Measurements from ENCODE around the gene HOXC9.

The HOXC9 gene

GRCh38 chr12:54010972-54011664 is 11.2 kb downstream of the HOXC9 start (continued):
- TF ChIP-seq ZBTB44 (tag by site-specific recombination; IDR thresholded peaks at IDR 0.05) (peak; percentile 80), ZEB2 (tag by site-specific recombination; IDR thresholded peaks at IDR 0.05) (peak; percentile 45; the same call in 1 of the 2 replicates), BCL6B (tag by site-specific recombination; IDR thresholded peaks at IDR 0.05) (peak; percentile 6; the same call in 1 of the 2 replicates), BCL11A (tag by site-specific recombination; IDR thresholded peaks at IDR 0.05; ENCODE audit: low read depth) (peak; percentile 66; the same call in 1 of the 2 replicates), ZNF704 (tag by site-specific recombination; IDR thresholded peaks at IDR 0.05) (no peak), ZNF654 (tag by site-specific recombination; IDR thresholded peaks at IDR 0.05; ENCODE audit: low read depth) (0 out of 2 replicates have a peak, but pooled peaks have one; percentile 5), FEZF1 (tag by site-specific recombination; IDR thresholded peaks at IDR 0.05) (peak; percentile 87), HOXA7 (CRISPR knock-in tag; IDR thresholded peaks at IDR 0.05; ENCODE audit: borderline replicate concordance) (no peak), GLI4 (tag by site-specific recombination; IDR thresholded peaks at IDR 0.05) (no peak), ZNF112 (tag by site-specific recombination; IDR thresholded peaks at IDR 0.05) (no peak), ZNF629 (tag by site-specific recombination; IDR thresholded peaks at IDR 0.05) (0 out of 2 replicates have a peak, but pooled peaks have one; percentile 13), OVOL3 (tag by site-specific recombination; IDR thresholded peaks at IDR 0.05) (peak; percentile 83), REST (tag by site-specific recombination; IDR thresholded peaks at IDR 0.05) (peak; percentile 53), ZNF610 (tag by site-specific recombination; IDR thresholded peaks at IDR 0.05; ENCODE audit: borderline replicate concordance) (no peak), ZNF132 (tag by site-specific recombination; IDR thresholded peaks at IDR 0.05; ENCODE audit: borderline replicate concordance) (no peak), ZNF404 (tag by site-specific recombination; IDR thresholded peaks at IDR 0.05) (peak; percentile 39; the same call in 1 of the 2 replicates), ZNF292 (tag by site-specific recombination; IDR thresholded peaks at IDR 0.05; ENCODE audit: borderline replicate concordance, low read depth) (no peak), ZBTB8A (tag by site-specific recombination; IDR thresholded peaks at IDR 0.05) (peak; percentile 31; the same call in 1 of the 2 replicates), ZNF837 (tag by site-specific recombination; IDR thresholded peaks at IDR 0.05) (no peak)
- TF ChIP-seq, protein P1, sequence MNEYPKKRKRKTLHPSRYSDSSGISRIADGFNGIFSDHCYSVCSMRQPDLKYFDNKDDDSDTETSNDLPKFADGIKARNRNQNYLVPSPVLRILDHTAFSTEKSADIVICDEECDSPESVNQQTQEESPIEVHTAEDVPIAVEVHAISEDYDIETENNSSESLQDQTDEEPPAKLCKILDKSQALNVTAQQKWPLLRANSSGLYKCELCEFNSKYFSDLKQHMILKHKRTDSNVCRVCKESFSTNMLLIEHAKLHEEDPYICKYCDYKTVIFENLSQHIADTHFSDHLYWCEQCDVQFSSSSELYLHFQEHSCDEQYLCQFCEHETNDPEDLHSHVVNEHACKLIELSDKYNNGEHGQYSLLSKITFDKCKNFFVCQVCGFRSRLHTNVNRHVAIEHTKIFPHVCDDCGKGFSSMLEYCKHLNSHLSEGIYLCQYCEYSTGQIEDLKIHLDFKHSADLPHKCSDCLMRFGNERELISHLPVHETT (tag by site-specific recombination; IDR thresholded peaks at IDR 0.05): 0 out of 2 replicates have a peak, but pooled peaks have one; percentile 20
- TF ChIP-seq, protein P2, sequence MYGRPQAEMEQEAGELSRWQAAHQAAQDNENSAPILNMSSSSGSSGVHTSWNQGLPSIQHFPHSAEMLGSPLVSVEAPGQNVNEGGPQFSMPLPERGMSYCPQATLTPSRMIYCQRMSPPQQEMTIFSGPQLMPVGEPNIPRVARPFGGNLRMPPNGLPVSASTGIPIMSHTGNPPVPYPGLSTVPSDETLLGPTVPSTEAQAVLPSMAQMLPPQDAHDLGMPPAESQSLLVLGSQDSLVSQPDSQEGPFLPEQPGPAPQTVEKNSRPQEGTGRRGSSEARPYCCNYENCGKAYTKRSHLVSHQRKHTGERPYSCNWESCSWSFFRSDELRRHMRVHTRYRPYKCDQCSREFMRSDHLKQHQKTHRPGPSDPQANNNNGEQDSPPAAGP (tag by site-specific recombination; IDR thresholded peaks at IDR 0.05): 0 out of 2 replicates have a peak, but pooled peaks have one; percentile 16
- TF ChIP-seq, protein P3, sequence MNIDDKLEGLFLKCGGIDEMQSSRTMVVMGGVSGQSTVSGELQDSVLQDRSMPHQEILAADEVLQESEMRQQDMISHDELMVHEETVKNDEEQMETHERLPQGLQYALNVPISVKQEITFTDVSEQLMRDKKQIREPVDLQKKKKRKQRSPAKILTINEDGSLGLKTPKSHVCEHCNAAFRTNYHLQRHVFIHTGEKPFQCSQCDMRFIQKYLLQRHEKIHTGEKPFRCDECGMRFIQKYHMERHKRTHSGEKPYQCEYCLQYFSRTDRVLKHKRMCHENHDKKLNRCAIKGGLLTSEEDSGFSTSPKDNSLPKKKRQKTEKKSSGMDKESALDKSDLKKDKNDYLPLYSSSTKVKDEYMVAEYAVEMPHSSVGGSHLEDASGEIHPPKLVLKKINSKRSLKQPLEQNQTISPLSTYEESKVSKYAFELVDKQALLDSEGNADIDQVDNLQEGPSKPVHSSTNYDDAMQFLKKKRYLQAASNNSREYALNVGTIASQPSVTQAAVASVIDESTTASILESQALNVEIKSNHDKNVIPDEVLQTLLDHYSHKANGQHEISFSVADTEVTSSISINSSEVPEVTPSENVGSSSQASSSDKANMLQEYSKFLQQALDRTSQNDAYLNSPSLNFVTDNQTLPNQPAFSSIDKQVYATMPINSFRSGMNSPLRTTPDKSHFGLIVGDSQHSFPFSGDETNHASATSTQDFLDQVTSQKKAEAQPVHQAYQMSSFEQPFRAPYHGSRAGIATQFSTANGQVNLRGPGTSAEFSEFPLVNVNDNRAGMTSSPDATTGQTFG (tag by site-specific recombination; IDR thresholded peaks at IDR 0.05; ENCODE audit: borderline replicate concordance): no peak
- TF ChIP-seq, protein P4, sequence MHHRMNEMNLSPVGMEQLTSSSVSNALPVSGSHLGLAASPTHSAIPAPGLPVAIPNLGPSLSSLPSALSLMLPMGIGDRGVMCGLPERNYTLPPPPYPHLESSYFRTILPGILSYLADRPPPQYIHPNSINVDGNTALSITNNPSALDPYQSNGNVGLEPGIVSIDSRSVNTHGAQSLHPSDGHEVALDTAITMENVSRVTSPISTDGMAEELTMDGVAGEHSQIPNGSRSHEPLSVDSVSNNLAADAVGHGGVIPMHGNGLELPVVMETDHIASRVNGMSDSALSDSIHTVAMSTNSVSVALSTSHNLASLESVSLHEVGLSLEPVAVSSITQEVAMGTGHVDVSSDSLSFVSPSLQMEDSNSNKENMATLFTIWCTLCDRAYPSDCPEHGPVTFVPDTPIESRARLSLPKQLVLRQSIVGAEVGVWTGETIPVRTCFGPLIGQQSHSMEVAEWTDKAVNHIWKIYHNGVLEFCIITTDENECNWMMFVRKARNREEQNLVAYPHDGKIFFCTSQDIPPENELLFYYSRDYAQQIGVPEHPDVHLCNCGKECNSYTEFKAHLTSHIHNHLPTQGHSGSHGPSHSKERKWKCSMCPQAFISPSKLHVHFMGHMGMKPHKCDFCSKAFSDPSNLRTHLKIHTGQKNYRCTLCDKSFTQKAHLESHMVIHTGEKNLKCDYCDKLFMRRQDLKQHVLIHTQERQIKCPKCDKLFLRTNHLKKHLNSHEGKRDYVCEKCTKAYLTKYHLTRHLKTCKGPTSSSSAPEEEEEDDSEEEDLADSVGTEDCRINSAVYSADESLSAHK (tag by site-specific recombination; IDR thresholded peaks at IDR 0.05): peak; percentile 91

Measured in HEK293 (cell line).